HG03103 (cell line): ENCODE data around the gene PCDHA1.

Experiments
- ATAC-seq: cut with Tn5 transposase; IDR thresholded peaks from one replicate; pipeline ENCODE4 v1.9.1; 2021; ENCODE audit warnings: low read depth; ENCODE audit not compliant: unreplicated experiment

Gene PCDHA1

DNA sequence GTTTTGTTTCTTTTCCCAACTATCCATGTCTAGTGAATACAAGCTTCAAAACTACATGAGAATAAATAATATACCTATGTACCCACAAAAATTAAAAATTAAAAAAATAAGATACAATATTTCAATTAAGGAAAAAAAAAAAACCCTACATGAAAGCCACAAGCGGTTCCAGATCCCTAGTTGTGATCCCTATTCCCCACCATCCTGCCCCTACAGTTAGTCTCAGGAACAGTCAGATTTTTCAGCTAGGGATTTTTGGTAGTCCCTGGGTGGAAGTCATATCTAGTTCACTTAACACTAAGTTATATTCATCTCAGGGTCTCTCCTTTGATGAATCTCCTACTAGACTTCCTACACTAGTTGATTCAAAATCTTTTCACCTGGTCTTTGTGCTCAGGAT lies 246.7 kb downstream of the PCDHA1 start:
- ATAC-seq = no peak

DNA sequence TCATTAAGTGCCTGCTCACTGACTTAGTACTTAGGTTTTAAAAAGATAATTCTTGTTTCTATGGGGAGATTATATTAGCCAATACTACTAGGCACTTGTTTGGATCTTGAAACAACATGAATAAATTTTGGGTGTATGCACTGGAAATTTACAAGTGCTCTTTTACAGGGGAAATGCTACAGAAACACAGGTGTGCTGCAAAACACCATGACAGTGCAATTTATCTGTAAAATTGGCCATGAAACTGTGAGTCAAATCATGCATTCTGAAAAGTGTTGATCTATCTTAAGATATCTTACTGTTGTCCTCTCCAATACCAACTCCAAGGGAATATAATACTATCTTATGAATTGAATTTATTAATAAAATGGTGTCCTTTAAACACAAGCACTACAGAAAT lies 253.1 kb downstream of the PCDHA1 start:
- no peak for ATAC-seq

DNA sequence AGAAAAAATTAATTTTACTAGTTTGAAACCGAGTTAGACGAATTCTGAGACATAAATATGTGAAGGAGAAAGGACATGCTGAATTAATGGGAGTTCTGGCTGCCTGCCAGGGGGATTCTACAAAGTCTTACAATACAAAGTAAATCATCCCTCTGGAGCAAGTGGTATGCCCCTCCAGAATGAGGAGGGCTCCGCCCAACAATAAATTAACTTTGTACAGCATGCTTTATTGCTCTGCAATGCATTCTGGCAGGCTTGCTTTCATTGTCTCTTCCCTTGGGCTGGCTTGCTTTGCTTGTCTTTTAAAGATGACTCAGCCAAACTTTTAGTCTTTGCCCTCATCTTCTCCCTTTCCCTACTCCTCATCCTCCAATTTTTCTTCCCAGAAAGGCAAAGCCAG lies 253.6 kb downstream of the PCDHA1 start:
- ATAC-seq = no peak

DNA sequence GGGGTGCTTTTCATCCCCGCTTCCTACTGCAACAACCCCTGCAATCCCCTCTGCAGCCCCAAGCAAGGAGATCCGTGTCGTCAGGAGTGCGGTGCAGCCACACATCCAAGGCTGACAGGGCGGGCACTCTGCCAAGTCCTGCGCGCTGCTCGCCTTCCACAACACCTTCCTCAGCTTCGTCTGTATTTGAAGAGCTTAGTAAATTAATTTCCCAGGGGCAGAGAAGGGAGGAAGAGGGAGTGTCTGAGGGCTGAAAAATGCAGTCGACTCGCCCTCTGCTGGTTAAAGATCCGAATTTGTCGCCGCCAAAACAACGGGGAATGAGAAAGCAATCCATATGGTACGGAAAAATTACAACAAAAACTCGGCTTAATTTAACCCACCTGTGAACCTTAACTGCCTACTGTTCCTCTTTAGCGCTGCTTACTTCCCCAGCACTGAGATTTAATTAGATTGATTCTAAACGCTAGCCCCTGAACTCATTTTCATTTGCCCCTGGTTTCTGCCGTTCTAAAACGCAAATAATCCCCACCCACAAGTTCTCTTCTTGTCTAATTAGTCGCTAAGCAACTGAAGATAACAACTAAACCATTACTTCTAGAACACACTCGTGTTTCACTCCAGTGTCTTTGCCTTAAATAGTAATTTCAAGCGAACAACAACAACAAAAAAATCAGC lies 254.3 kb downstream of the PCDHA1 start:
- no peak for ATAC-seq

DNA sequence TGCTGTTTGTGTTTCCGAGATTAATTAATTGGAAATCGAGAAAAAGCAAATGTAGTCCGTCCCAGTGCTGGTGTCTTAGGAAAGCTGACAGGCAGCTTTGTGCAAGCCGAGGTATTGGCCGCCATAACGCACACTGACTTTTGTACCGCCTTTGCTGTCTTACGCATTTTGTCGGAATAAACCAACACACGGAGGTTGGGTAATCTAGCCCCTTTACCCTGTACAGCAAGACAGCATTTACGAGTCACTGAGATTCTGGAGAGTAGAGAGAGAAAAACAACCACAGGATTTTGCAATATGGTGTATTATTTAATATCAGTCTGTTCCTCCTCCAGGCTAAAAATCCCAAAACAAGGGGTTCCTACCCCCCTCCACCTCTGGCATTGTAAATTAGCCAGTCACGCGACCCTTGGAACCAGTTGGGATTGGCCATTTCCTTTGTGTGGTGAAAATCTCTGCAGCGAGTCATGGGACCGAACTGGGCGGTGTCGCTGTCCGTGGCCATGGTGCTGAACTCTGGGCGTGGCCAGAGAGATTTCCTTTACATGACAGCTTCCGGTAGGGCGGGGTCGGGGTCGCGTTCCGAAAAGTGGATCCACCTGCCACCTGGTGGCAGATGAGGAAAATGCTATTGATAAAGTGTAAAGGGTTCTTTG lies 255.0 kb downstream of the PCDHA1 start:
- ATAC-seq = peak; percentile 84

GRCh38 chr5:141041427-141041785 lies 255.5 kb downstream of the PCDHA1 start:
- no peak for ATAC-seq

- ATAC-seq = no peak
Measured at GRCh38 chr5:141042555-141042954, 256.6 kb downstream of the PCDHA1 start.

- no peak for ATAC-seq
Measured at GRCh38 chr5:141050622-141051520, 264.9 kb downstream of the PCDHA1 start, which contains the start of gene PCDHB1. PCDHB1 (plus strand) TSS chr5:141051374; CDS start chr5:141051471, 97 bp downstream.

GRCh38 chr5:141051521-141051866 lies 265.6 kb downstream of the PCDHA1 start:
- ATAC-seq = no peak
